GM12872 (cell line): ENCODE data around the gene APBB1.

Experiments used
- TF ChIP-seq, protein P1 (sequence below): IDR thresholded peaks from 3 replicates; pipeline ENCODE4 v1.5.1; 2011; ENCODE audit warnings: low read depth, mild to moderate bottlenecking, low read length, moderate library complexity; ENCODE audit not compliant: insufficient read depth

APBB1 gene

DNA sequence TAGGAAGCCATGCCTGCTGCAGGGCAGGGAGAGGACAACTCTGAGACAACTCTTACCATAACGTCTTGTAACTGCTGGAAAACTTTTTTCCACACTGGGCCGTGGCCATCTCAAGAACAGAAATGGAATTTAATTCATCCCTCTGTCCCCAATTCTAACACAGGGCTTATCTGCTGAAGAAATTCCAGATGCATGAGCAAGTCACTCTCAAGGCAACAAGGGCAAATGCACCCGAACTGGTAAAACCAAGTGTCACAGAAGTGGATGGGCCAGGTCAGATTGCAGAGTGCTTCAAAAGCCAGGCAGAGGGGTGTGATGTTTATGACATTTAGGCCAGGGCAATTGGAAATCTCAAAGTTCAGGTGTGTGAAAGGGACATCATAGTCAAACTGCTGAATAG is 21.3 kb downstream of the APBB1 start:
- TF ChIP-seq, protein P1, sequence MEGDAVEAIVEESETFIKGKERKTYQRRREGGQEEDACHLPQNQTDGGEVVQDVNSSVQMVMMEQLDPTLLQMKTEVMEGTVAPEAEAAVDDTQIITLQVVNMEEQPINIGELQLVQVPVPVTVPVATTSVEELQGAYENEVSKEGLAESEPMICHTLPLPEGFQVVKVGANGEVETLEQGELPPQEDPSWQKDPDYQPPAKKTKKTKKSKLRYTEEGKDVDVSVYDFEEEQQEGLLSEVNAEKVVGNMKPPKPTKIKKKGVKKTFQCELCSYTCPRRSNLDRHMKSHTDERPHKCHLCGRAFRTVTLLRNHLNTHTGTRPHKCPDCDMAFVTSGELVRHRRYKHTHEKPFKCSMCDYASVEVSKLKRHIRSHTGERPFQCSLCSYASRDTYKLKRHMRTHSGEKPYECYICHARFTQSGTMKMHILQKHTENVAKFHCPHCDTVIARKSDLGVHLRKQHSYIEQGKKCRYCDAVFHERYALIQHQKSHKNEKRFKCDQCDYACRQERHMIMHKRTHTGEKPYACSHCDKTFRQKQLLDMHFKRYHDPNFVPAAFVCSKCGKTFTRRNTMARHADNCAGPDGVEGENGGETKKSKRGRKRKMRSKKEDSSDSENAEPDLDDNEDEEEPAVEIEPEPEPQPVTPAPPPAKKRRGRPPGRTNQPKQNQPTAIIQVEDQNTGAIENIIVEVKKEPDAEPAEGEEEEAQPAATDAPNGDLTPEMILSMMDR = no peak

DNA sequence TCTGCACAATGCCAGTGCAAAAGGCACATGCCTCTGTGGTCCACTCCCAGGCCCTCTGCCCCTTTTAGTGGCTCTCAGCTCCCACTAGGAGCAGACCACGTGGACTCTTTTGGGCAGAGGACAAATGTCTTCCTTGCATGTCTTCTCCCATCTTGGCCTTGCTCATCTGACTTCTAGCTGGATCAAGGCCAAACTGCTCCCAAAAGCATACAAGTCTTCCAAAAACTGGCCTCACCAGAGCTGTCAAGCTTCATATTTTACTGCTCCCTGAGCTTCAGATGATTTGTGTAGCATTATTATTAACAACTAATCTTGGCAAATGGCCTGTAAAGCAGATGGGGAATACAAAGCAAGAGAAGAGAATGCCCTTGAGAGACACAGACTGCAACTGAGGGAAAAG is 21.7 kb downstream of the APBB1 start:
- TF ChIP-seq, protein P1 = no peak

DNA sequence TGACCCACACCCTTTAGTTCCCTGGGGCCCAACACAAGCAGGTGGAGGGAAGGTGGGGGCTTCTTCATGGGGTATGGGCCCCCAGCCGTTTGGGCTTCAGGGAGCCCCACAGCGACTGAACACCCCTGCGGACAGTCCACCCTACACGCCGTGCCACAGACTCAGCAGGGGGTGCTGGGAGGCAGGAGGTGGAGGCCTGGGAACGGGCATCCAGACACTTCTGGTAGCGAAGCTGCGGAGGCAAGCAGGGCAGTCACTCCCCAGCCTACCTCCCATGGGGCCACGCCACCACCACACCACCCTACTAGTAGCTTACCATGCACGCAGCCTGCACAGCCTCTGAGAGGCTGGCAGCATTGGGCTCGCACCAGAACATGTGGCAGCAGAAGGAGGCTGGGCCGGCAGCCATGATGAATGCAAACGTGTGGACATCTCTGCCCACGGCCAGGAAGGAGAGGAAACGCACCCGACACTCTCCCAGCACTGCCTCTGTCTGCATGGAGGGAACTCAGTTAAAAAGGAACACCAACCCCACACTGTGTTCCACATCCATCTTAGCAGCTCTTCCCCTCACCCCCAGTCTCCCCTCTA is 23.3 kb downstream of the APBB1 start:
- TF ChIP-seq, protein P1 = no peak

DNA sequence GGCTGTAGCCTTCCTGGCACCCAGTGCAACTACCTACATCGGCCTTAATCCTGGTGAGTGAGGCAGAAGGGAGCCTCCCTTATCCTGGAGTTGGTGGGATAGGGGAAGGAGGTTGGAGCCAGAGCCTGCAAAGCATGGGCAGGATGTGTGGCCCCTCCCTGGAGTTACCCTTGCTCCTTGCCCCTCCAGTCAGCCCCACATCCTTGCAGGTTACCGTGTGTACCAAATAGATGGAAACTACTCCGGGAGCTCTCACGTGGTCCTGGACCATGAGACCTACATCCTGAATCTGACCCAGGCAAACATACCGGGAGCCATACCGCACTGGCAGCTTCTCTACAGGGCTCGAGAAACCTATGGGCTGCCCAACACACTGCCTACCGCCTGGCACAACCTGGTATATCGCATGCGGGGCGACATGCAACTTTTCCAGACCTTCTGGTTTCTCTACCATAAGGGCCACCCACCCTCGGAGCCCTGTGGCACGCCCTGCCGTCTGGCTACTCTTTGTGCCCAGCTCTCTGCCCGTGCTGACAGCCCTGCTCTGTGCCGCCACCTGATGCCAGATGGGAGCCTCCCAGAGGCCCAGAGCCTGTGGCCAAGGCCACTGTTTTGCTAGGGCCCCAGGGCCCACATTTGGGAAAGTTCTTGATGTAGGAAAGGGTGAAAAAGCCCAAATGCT is 24.8 kb downstream of the APBB1 start:
- TF ChIP-seq, protein P1 = no peak

DNA sequence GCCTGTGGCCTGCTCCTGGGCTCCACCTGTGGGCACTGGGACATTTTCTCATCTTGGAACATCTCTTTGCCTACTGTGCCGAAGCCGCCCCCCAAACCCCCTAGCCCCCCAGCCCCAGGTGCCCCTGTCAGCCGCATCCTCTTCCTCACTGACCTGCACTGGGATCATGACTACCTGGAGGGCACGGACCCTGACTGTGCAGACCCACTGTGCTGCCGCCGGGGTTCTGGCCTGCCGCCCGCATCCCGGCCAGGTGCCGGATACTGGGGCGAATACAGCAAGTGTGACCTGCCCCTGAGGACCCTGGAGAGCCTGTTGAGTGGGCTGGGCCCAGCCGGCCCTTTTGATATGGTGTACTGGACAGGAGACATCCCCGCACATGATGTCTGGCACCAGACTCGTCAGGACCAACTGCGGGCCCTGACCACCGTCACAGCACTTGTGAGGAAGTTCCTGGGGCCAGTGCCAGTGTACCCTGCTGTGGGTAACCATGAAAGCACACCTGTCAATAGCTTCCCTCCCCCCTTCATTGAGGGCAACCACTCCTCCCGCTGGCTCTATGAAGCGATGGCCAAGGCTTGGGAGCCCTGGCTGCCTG is 27.3 kb downstream of the APBB1 start:
- TF ChIP-seq, protein P1 = no peak

DNA sequence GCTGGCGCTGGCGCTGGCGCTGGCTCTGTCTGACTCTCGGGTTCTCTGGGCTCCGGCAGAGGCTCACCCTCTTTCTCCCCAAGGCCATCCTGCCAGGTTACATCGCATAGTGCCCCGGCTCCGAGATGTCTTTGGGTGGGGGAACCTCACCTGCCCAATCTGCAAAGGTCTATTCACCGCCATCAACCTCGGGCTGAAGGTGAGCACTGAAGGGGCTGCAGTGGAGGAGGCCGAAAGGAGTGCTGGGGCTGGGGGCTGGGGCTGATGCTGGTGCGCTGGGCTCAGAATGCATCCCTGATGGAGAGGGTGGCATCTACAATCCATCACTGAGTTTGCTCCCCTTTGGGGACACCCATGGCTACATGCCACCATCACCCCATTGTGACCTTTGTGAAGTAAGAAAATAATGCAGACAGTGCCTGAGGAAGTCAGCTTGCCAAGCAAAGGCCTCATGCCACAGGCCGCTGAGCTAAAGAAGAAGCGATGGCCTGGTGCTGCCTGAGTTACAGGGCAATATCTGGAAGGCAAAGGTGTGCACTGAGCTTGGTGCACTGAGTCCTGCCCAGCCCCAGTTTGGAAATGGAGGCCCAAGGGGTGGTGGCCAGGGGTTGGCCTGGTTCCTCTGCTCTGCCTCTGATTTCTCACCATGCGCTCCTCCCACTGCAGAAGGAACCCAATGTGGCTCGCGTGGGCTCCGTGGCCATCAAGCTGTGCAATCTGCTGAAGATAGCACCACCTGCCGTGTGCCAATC is 28.0 kb downstream of the APBB1 start:
- TF ChIP-seq, protein P1 = no peak
